GM20431 (cell line): ENCODE data around the gene APMAP.

Experiments used
- in situ Hi-C: fragments of 300-500 bp; cut with MseI, MboI; formaldehyde crosslinking; loops from one replicate; pipeline ENCODE4 v1.15.0; 2020; ENCODE audit warnings: low sequenced_read_pairs; ENCODE audit not compliant: unreplicated experiment

The APMAP gene

DNA sequence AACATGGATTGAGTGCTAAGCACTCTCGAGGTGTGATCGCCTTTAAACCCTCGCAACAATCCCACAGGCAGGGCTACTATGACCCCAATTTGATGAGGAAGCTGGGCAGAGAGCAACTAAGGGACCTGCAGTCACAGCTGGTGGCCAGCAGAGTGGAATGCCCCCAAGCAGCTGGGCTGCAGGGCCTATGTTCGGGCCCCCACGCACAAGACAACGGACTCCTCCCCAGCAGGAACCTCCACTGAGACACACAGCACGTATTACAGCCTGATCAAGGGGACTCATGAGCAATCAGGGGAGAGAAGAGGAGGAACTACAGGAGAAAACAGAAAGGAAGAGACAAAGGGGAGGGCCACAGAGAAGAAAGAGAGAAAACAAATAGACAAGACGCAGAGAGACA, 21.8 kb downstream of the APMAP start:
- in situ Hi-C loops = no loop called here

DNA sequence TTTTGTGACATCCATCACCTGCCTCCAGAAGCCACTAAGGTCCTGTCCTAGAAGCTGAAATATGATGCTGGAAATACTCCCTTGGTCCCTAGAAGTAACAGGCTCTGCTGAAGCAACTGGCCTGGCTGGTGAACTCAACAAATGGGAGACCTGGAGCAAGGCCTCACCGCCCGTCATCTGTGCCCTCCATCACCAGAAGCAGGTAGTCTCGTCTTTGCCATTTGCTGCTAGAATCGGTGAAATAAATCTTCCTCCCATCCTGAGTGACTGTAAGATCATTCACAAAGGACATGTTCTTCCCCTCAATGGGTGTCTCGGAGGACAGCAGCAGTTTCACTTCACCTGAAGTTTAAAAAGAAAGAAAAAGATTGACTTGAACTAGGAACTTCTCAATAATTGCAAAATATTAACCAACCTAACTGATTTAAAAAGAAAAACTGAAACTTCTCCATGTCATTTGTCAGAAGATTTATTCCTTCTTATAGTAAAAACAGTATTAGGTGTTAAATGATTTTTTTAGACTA, 22.5 kb downstream of the APMAP start:
- in situ Hi-C loops = no loop called here

DNA sequence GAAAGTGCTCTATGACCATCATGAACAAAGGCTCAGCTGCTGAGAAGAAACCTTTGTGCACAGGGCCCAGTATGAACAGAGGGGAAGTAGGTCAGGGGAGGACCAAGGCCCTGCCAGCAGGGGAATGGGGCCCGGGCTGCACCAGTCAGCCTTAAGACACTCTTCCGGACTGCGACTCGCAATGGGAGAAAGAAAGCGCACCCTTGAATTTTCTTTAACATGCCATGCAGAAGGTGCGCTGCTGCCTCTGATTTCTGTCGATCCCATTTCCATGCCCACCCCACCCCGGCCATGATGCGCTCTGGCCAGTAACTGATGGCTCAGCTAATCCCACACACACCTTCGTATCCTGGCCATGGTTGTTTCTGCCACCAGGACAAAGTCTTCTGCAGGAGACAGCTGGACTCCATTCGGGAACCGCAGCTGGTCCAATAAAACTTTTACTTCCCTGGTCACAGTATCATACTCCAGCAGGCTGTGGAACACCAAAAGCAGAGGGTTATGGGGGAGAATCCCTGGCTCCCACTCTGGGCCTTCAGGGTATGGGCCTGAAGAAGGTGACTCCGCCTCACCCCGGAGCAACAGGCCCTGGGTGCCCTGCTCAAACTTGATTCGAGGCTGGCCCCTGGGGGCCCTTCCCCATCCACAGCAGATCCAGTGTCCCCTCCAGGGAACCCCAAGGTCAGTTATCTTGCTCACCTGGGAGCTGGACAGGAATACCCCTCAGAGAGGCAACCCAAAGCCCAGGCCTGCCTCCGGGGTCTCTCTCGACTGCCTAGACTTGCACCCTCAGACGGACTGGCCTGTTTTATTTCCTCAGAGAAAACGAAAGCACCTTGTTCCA, 23.1 kb downstream of the APMAP start:
- in situ Hi-C loops = no loop called here

DNA sequence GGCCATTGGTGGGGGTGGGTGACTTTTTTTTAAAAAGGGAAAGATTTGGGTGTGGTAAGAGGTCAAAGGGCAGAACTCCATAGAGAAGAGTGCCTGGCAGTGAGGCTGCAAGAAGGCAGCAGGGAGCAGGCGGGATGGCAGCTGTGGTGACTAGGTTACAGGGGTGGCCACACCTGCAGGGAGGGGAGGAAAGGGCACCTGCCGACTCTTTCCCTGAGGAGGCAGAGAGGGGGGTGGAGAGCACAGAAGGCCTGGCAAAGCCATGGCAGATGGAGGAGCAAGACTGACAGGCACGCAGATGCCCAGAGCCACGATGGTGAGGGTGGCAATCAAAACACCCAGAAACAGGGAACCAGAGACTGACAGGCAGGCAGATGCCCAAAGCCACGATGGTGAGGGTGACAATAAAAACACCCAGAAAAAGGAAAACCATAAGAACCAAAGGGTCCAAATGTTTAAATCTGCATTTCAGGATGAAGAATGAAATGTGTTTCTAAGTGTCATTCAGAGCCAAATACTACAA, 24.2 kb downstream of the APMAP start:
- in situ Hi-C loops = no loop called here

DNA sequence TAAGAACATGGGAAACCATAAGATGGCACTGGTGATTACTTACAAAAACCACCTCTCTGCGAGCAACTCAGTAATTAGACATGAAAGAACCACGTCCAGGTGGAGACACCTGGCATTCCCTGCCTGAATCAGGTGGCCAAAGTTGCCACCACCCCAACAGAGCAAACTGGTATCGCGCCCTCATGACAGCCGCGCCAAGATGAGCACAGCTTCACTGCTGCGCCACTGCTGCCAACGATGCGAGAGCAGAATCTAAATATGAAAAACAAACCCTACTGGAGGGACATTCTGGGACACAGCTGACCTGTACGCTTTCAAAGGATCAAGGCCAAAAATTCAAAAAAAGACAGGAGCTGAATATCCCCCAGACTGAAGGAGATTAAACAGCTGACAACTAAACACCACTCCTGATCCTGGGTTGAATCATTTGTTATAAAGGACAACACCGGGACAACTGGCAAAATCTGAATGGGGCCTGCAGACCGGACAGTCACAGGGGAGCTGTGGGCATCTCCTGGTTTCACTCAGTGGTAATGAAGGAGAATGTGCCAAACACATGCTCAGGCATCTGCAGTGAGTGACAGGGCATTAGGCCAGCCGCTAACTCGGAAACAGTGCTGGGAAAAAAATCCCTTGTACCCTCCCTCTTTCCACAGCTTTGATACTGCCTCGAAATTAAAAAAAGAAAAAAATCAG, 26.1 kb downstream of the APMAP start:
- in situ Hi-C loops = no loop called here

DNA sequence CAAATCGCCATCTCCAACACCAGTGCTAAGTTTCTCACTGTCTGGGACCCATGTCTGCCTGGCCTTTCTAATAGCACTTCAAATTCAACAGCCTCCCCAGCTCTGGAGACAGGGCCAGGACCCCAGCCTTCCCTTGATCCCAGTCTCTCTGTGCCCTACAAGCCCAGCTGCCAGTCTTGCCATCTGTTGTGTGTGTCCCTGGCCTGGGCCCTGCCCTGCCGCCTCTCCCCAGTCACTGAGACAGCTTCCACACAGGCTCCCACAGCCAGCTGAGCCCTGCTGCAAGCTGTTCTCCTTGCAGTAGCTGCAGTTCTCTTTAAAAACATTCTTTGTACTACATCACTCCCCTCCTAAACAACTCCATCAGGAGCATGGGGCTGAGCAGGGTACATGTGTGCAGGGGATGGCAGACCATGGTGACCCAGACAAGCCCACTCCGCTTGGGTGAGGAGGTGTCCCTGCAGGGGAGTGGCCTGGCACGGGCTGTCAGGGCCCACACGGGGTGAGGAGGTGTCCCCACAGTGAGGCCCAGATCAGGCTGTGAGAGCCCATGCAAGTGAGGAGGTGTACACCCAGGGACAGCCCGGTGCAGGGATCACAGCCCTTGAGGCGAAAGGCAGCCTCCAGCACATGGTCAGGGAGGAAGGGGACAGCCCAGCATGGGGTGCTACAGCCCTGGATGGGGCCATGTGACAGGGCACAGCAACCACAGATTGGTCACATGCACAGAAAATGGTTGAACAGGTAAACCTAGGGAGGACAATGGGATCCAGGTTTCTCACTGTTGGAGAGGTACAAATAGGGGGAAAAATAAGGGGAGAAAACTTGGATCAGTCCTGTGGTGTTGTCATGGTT, 27.3 kb downstream of the APMAP start:
- in situ Hi-C loops = no loop called here

DNA sequence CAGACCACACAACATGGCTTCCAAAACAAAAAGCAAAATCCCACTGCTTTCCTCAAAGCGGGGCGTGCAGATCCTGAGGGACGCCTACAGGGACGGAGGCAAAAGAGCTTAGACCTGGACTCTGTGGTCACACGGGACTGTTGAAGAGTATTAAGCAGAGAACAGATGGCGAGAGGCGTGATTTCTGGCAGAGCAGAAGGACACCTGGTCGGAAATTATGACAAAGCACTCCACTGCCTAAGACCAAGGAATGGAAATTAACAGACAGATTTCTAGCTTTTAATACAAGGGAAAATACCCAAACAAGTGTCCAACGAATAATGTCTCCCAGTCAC, 28.1 kb downstream of the APMAP start:
- in situ Hi-C loops = no loop called here

DNA sequence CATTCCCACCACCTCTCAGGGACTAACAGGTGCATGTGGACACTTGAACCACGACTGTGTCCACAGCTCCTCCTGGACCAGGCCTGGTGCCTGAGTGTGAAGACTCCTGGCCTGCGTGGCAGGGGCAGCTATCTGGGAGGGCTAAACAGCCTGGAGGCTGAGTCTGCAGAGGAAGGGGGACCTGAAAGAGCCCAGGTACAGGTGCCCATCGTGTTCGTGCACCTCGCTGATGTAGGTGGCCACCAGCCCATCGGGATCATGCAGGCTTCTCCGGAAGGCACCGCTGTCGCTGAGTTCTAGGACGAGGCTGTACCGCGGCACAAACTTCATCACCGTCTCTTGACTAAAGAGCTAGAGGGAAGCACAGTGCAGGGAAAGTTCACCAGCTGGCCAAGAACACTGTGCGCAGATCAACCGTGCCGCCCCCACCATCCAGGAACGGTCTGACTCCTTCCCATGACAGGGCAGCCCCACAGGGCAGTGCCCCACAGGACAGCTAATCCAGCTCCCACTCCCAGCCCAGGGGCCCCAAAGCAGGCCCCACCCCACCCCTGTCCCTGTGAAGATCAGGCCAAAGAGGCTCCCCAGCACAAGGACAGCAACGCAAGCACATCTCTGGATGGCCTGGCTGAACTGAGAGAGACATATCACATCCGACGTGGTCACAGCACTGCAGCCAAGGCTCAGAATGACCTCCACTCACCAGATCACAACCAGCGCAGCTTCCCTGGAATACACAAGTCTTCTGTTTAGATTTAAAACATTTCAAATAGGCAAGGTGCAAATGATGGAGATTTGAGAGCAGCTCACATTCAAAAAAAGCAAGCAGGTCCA, 28.7 kb downstream of the APMAP start:
- in situ Hi-C loops = no loop called here

DNA sequence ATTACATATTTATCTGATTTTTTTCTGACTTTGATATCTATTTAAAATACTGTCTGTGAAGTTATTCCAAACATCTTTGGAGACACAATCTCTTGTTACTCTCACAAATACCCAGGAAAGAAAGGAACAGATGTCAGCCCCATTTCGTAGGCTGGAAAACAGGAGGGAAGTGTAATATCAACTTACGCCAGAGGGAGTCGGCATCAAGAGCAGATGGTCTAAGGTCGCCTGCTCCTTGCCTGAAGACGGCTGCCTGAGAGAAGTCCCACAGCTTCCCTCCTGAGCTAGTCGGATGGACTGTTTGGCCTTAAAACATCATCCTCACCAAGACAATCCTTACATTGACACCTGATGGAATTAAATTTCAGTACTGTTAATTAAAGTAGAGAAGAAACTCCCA, 30.0 kb downstream of the APMAP start:
- in situ Hi-C loops = no loop called here

DNA sequence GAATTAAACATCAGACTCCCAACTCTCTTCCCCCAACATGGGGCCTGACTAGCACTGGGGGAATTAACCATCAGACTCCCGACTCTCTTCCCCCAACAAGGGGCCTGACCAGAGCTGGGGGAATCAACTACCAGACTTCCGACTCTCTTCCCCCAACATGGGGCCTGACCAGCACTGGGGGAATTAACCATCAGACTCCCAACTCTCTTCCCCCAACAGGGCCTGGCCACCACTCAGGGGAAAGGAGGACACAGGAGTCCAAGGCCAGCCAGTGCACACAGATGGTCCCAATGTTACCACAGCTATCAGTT, 30.4 kb downstream of the APMAP start:
- in situ Hi-C loops = no loop called here

DNA sequence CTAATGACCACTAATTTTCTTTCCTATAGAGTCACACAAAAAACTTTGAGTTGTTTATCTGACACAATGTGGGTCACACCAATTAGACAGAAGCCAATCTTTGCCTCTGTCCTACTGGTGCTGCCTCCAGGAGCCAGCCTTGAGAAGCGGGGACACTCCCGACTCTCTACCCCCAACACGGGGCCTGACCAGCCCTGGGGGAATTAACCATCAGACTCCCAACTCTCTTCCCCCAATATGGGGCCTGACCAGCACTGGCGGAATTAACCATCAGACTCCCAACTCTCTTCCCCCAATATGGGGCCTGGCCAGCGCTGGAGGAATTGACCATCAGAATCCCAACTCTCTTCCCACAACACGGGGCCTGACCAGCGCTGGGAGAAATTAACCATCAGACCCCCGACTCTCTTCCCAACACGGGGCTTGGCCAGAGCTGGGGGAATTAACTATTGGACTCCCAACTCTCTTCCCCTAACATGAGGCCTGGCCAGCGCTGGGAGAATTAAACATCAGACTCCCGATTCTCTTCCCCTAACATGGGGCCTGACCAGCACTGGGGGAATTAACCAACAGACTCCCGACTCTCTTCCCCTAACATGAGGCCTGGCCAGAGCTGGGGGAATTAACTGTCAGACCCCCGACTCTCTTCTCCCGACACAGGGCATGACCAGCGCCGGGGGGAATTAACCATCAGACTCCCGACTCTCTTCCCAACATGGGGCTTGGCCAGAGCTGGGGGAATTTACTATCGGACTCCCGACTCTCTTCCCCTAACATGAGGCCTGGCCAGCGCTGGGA, 31.0 kb downstream of the APMAP start:
- in situ Hi-C loops = no loop called here

DNA sequence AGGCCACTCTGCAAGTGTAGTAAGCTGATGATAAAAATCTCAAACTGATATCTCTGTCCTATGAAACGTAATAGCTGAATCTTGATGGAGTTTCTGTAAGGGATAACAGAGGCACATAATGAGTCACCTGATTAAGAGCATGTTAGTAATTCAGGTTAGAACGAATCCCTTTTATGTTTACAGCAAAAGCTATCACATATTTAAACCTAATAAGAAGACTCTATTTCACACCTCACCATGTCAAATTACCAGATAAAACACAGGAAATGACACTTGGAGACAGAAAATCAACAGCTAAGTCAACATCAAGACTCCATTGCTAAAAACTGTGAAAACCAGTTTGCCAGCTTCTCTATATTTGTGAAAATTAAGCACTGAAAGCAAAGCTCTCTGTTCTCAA, 31.7 kb downstream of the APMAP start:
- in situ Hi-C loops = no loop called here

DNA sequence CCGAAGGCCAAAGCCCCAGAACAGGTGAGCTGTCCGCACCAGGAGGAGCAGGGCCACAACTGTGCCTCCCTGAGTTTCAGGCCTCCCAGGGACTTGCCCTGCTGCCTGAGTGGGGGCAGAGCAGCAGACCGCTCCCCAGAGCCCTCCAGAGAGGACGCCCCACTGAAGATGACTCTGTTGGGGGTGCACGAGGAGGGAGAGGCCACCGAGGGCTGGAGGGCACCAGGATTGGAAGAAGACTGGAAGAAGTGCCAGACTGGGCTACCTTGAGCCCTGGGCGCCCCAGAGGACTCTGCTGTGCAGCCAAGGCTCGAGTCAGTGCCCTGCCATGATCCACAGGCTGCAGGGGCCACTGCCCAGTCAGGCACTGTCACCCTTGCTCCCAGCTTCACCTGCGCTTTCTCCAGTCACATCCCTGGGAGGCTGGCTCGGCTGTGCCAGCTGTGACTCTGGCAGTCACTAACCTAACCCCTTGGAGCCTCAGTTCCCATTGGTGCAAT, 32.2 kb downstream of the APMAP start:
- in situ Hi-C loops = no loop called here

DNA sequence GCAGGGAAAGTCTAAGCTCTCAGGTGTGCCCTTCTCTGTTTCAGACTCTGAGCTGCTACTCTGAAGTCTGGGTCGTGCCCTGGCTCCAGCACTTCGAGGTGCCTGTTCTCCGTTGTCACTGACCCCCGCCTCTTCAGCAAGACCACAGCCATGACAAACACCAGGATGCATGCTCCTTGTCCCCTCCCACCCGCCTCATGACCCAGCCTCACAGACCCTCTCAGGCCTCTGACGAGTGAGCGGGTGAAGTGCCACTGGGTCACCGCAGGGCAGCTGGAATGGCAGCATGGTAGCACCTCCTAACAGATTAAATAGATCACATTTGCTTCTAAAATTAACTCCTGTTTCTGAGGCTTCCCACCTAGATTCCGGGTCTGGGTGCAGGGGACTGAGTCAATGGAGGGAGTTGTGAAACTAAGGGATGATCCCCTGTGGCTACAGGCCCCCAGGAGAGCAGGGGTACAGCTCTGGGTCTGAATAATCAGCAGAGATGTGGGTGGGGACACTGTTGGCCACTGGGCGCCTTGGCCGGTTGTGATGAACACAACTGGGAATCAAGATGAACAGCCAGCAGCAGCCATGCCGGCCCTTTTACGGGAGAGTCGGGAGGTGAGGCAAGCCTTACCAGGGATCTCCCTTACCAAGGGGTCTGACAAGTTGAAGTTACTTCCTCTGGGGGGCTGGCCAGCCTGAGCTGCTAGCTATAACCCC, 32.8 kb downstream of the APMAP start:
- in situ Hi-C loops = no loop called here

DNA sequence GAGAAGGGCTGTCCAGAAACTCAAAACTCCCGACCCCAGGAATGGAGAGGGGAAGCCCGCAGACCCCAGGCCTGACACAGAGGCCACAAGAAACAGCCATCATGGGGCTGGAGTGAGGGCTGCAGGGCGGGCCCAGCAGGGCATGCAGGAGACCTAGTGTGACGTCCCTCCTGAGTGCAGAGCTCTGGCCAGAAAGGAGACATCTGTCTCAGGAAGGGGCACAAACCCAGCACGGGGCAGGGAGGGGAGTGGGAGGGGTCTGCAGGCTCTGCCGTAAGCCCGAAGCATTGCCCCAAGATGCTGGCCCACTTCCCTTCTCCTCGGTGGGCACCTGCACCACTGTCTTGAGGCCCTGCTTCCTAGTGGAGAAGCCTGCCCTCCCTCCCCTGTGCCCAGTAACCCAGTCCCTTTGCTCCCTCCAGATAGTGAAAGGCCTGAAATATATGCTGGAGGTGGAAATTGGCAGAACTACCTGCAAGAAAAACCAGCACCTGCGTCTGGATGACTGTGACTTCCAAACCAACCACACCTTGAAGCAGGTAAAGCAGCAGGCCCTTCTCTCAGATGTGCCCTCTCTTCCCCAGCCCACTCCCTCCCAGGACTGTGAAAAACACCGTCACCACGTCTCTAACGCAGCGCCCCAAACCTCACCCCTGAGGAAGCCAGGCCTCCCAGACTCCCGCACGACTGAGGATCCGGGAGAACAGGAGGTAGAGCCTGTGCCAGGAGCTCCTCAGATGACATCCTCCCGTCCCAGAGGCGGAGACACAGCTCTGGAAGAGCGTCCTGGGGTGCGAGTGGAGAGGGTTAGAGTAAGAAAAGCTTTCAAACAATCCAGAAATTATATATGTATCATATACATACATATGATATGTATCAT, 33.8 kb downstream of the APMAP start:
- in situ Hi-C loops = no loop called here

DNA sequence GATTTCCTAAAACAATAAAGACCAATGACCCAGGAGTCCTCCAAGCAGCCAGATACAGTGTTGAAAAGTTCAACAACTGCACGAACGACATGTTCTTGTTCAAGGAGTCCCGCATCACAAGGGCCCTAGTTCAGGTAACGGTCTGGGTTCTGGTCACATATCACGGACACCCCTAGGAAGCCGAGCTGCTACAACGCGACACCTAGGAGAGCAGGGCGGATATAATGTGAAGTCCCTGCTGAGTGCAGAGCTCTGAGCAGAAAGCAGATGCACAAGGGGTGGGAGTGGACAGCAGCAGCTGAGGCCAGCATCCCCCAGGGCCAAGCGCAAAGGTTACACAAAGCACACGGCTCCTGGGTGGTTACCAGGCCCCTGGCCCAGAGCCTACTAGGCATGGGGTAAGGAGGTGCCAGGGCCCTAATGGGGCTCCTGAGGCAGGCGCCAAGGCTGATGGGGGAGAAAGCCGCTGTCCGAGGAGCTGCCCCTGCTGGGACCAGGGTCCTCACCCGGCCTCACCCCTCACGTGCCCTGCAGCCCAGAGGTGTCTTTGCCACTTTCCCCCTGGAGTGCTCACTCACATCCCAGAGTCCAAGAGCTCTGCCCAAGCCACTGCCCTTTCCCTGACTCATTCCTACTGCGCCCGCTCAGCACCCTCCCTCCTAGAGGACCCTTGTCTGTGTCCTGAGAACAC, 35.1 kb downstream of the APMAP start:
- in situ Hi-C loops = no loop called here
